Neural progenitor cell (in vitro differentiated cells): ENCODE measurements around the gene ALOX15. TPM values are rescaled to one million over a fixed set of nuclear protein-coding genes. Genes with fewer than 3 reads are reported as not detected.

Experiments
- DNase-seq: peaks from one replicate; pipeline ENCODE4 v3.0.0-alpha.2; 2016; ENCODE audit warnings: low spot score
- H2AFZ ChIP-seq: fragments of 200-600 bp; sonication (generic); replicated peaks from 2 replicates; pipeline ENCODE4 v1.6.1; 2016; ENCODE audit warnings: antibody characterized with exemption
- H3F3A ChIP-seq: fragments of 200-600 bp; sonication (generic); 2 replicates; pipeline ENCODE4 v1.6.1; 2016; ENCODE audit warnings: antibody characterized with exemption, low read depth
- H3K27ac ChIP-seq: fragments of 200-600 bp; sonication (generic); 2 replicates; pipeline ENCODE4 v1.5.1; 2016; ENCODE audit warnings: mild to moderate bottlenecking
- H3K27me3 ChIP-seq: fragments of 200-600 bp; sonication (generic); 2 replicates; pipeline ENCODE4 v1.6.1; 2016; ENCODE audit warnings: mild to moderate bottlenecking, moderate library complexity
- H3K36me3 ChIP-seq: fragments of 200-600 bp; sonication (generic); 2 replicates; pipeline ENCODE4 v1.5.1; 2016
- H3K4me1 ChIP-seq: fragments of 200-600 bp; sonication (generic); 2 replicates; pipeline ENCODE4 v1.6.1; 2016; ENCODE audit warnings: mixed run types
- H3K4me2 ChIP-seq: fragments of 200-600 bp; sonication (generic); 2 replicates; pipeline ENCODE4 v1.6.1; 2016
- H3K4me3 ChIP-seq: fragments of 200-600 bp; sonication (generic); 2 replicates; pipeline ENCODE4 v1.5.1; 2016
- H3K79me2 ChIP-seq: fragments of 200-600 bp; sonication (generic); 2 replicates; pipeline ENCODE4 v1.6.1; 2016; ENCODE audit warnings: low read depth
- H3K9ac ChIP-seq: fragments of 200-600 bp; sonication (generic); 2 replicates; pipeline ENCODE4 v1.6.1; 2016
- H3K9me3 ChIP-seq: fragments of 200-600 bp; sonication (generic); 2 replicates; pipeline ENCODE4 v1.5.1; 2016; ENCODE audit warnings: low read depth
- H4K20me1 ChIP-seq: fragments of 200-600 bp; sonication (generic); 2 replicates; pipeline ENCODE4 v1.6.1; 2016; ENCODE audit warnings: low read depth
- H3K27ac Mint-ChIP-seq: 3 replicates; pipeline ENCODE4 v1.8.0; 2021; ENCODE audit warnings: mixed read lengths
- H3K27me3 Mint-ChIP-seq: 2 replicates; pipeline ENCODE4 v1.8.0; 2022; ENCODE audit warnings: low read depth, mild to moderate bottlenecking, inconsistent platforms, moderate library complexity, mixed read lengths; ENCODE audit not compliant: insufficient read depth
- H3K36me3 Mint-ChIP-seq: 3 replicates; pipeline ENCODE4 v1.8.0; 2021; ENCODE audit warnings: mixed read lengths
- H3K4me1 Mint-ChIP-seq: 3 replicates; pipeline ENCODE4 v1.8.0; 2021; ENCODE audit warnings: mixed read lengths
- H3K4me3 Mint-ChIP-seq: 3 replicates; pipeline ENCODE4 v1.8.0; 2021; ENCODE audit warnings: mild to moderate bottlenecking, moderate library complexity, mixed read lengths
- H3K9me3 Mint-ChIP-seq: 3 replicates; pipeline ENCODE4 v1.8.0; 2020; ENCODE audit warnings: mixed read lengths
- EZH2 ChIP-seq: fragments of 200-600 bp; sonication (generic); IDR thresholded peaks from 2 replicates; pipeline ENCODE4 v1.6.1; 2017; ENCODE audit warnings: antibody characterized with exemption, mild to moderate bottlenecking, moderate library complexity
- EZH2phosphoT487 ChIP-seq: fragments of 200-600 bp; sonication (generic); IDR thresholded peaks from 2 replicates; pipeline ENCODE4 v1.6.1; 2017; ENCODE audit warnings: antibody characterized with exemption
- total RNA-seq: library from RNA; depleted of rRNA; stranded (reverse); fragments of >200 nt; gene quantifications from 2 replicates; pipeline ENCODE4 v1.2.3, GENCODE V29; 2015; ENCODE audit warnings: low replicate concordance
- TF ChIP-seq, protein P1 (sequence below): fragments of 200-600 bp; sonication (generic); IDR thresholded peaks from 2 replicates; pipeline ENCODE4 v1.5.1; 2017; ENCODE audit warnings: antibody characterized with exemption, mild to moderate bottlenecking

Gene ALOX15
- total RNA-seq, 1 donor from 2014 or later = not detected

DNA sequence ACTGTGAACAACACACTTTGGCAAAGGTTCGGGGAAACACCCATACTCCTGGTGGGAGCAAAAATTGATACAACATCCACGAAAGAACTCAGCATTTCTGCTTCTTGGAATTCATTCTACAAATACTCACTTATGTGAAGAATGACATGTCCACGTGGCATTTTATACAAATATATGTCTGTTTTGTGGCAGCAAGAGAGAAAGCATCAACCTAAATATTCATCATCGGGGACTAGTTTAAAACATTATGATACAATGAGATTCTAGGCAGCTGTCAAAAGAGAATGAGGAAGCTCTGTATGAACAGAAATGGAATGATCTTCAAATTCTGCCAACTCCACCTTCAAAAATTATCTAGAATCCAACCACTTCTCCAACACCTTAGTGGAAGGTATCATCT is 25.7 kb upstream of the ALOX15 start:
- DNase-seq = no peak
- Mint-ChIP-seq H3K4me1 (no peaks in the 10 kb centered on the region), H3K27me3 (no peaks in the 10 kb centered on the region), H3K9me3 (no peaks in the 10 kb centered on the region), H3K36me3 (peaks cover 16% of the 10 kb centered on the region), H3K27ac (no peak overlapping the region), H3K4me3 (no peak overlapping the region)
- no peak overlapping the region for H3K4me2 ChIP-seq
- H3K79me2 ChIP-seq = no peaks in the 10 kb centered on the region
- no peaks in the 10 kb centered on the region for H3K4me1 ChIP-seq
- no peaks in the 10 kb centered on the region for H3K9me3 ChIP-seq
- H3K4me3 ChIP-seq = no peak overlapping the region
- H3F3A ChIP-seq = peaks cover 18% of the 10 kb centered on the region
- no peak overlapping the region for H2AFZ ChIP-seq
- no peak overlapping the region for H3K9ac ChIP-seq
- no peak for TF ChIP-seq EZH2
- TF ChIP-seq, protein P1, sequence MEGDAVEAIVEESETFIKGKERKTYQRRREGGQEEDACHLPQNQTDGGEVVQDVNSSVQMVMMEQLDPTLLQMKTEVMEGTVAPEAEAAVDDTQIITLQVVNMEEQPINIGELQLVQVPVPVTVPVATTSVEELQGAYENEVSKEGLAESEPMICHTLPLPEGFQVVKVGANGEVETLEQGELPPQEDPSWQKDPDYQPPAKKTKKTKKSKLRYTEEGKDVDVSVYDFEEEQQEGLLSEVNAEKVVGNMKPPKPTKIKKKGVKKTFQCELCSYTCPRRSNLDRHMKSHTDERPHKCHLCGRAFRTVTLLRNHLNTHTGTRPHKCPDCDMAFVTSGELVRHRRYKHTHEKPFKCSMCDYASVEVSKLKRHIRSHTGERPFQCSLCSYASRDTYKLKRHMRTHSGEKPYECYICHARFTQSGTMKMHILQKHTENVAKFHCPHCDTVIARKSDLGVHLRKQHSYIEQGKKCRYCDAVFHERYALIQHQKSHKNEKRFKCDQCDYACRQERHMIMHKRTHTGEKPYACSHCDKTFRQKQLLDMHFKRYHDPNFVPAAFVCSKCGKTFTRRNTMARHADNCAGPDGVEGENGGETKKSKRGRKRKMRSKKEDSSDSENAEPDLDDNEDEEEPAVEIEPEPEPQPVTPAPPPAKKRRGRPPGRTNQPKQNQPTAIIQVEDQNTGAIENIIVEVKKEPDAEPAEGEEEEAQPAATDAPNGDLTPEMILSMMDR = no peak
- TF ChIP-seq EZH2phosphoT487 = no peak
- H4K20me1 ChIP-seq = no peaks in the 10 kb centered on the region
- no peaks in the 10 kb centered on the region for H3K36me3 ChIP-seq
- no peaks in the 10 kb centered on the region for H3K27me3 ChIP-seq
- H3K27ac ChIP-seq = no peak overlapping the region

DNA sequence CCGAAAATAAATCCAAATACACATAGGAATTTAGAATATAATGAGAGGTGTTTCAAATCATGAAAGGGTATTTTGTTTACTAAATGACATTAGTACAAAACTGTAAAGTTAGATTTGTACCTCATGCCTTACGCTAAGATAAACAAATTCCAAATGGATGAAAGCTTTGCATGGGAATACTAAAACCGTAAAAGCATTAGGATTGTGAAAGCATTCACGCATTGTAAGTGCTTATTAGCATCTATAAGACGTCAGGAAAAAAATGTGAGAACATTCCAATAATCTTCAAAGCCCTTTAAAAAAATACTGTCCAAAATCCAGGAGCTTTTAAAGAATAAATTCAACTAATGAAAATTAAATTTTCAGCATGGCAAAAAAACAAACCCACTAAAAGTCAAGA is 24.8 kb upstream of the ALOX15 start:
- H3K4me3 ChIP-seq = no peak overlapping the region
- H3K9ac ChIP-seq = no peak overlapping the region
- no peaks in the 10 kb centered on the region for H3K9me3 ChIP-seq
- H2AFZ ChIP-seq = no peak overlapping the region
- H3K27me3 Mint-ChIP-seq = no peaks in the 10 kb centered on the region
- H3K9me3 Mint-ChIP-seq = no peaks in the 10 kb centered on the region
- H3F3A ChIP-seq = peaks cover 18% of the 10 kb centered on the region
- no peak overlapping the region for H3K4me2 ChIP-seq
- H3K4me3 Mint-ChIP-seq = no peak overlapping the region
- H3K4me1 Mint-ChIP-seq = no peaks in the 10 kb centered on the region
- no peaks in the 10 kb centered on the region for H4K20me1 ChIP-seq
- peaks cover 12% of the 10 kb centered on the region for H3K36me3 Mint-ChIP-seq
- H3K79me2 ChIP-seq = no peaks in the 10 kb centered on the region
- TF ChIP-seq, protein P1 = no peak
- TF ChIP-seq EZH2 = no peak
- no peak for TF ChIP-seq EZH2phosphoT487
- H3K27ac ChIP-seq = no peak overlapping the region
- no peaks in the 10 kb centered on the region for H3K27me3 ChIP-seq
- no peak for DNase-seq
- H3K36me3 ChIP-seq = no peaks in the 10 kb centered on the region
- no peaks in the 10 kb centered on the region for H3K4me1 ChIP-seq
- no peak overlapping the region for H3K27ac Mint-ChIP-seq

DNA sequence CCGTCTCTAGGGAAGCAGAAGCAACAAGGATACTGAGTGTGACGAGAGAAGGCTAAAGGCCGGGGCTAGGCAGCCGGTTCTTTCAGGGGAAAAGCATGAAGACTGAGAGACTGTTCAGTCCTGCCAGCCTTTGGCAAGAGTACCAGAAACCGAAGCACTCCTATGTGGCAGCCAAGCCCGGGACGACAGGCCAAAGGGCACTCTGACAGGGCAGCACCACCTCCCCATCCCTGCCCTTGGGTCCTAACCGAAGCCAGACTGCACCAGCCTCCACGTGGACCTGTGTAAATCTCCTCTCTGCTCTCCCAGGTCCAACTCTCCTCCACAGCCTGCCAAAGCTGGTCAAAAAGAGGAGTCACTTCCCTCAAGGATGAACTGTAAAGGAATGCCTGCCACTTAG is 23.5 kb upstream of the ALOX15 start:
- H3K4me1 Mint-ChIP-seq = no peaks in the 10 kb centered on the region
- no peaks in the 10 kb centered on the region for H3K36me3 ChIP-seq
- no peak overlapping the region for H3K4me3 Mint-ChIP-seq
- H3K4me1 ChIP-seq = no peaks in the 10 kb centered on the region
- H3K27ac Mint-ChIP-seq = no peak overlapping the region
- no peaks in the 10 kb centered on the region for H3K27me3 ChIP-seq
- H3K9me3 ChIP-seq = no peaks in the 10 kb centered on the region
- no peak overlapping the region for H3K27ac ChIP-seq
- H3K9me3 Mint-ChIP-seq = no peaks in the 10 kb centered on the region
- H3K4me2 ChIP-seq = no peak overlapping the region
- TF ChIP-seq EZH2 (no peak), EZH2phosphoT487 (no peak)
- TF ChIP-seq, protein P1 = no peak
- no peak overlapping the region for H3K9ac ChIP-seq
- H3F3A ChIP-seq = peaks cover 18% of the 10 kb centered on the region
- no peaks in the 10 kb centered on the region for H3K27me3 Mint-ChIP-seq
- peaks cover 3% of the 10 kb centered on the region for H3K36me3 Mint-ChIP-seq
- H3K4me3 ChIP-seq = no peak overlapping the region
- DNase-seq = no peak
- H3K79me2 ChIP-seq = no peaks in the 10 kb centered on the region
- no peaks in the 10 kb centered on the region for H4K20me1 ChIP-seq
- no peak overlapping the region for H2AFZ ChIP-seq
